Muscle of leg (tissue), 11 donors: ENCODE measurements around the gene COX7B. TPM values are rescaled to one million over a fixed set of nuclear protein-coding genes. Genes with fewer than 3 reads are reported as not detected.
"Not testable (repeated sequence)": the region's sequence is repeated elsewhere in the genome, so short reads cannot be mapped to it uniquely, and the experiment has no call there.

Source experiments
- DNase-seq: peaks from one replicate; pipeline ENCODE4 v3.0.0; 2013
- H3K27ac ChIP-seq: one replicate; pipeline ENCODE4 v1.5.1; 2013; ENCODE audit warnings: mild to moderate bottlenecking, low read length, control low read depth
- H3K27me3 ChIP-seq: one replicate; pipeline ENCODE4 v1.6.1; 2013; ENCODE audit warnings: low read length; ENCODE audit not compliant: control insufficient read depth, insufficient read depth
- H3K36me3 ChIP-seq: one replicate; pipeline ENCODE4 v1.6.1; 2013; ENCODE audit warnings: low read length; ENCODE audit not compliant: control insufficient read depth, insufficient read depth
- H3K4me1 ChIP-seq: one replicate; pipeline ENCODE4 v1.6.1; 2013; ENCODE audit warnings: low read length; ENCODE audit not compliant: control insufficient read depth, insufficient read depth
- H3K4me3 ChIP-seq: one replicate; pipeline ENCODE4 v1.5.1; 2013; ENCODE audit warnings: low read length, control low read depth
- H3K9me3 ChIP-seq: replicated peaks from 2 replicates; pipeline ENCODE4 v1.6.1; 2013; ENCODE audit warnings: low read depth, low read length; ENCODE audit not compliant: control insufficient read depth
- WGBS: methylation state at CpG from one replicate; pipeline ENCODE4 v1.1.5; 2013; ENCODE audit warnings: missing lambda C conversion rate; ENCODE audit not compliant: insufficient coverage; 5-methylcytosine and 5-hydroxymethylcytosine counted together
- polyA plus RNA-seq, 8 donors: library from polyadenylated mRNA; unstranded; fragments of 120-200 nt; gene quantifications; one replicate each; pipeline versions ENCODE4 v1.2.1 to v1.2.3, GENCODE V29; 2013; ENCODE audit warnings: inconsistent platforms in 1 of 8, low replicate concordance in 1 of 8; ENCODE audit not compliant: insufficient read length in 8 of 8, insufficient read depth in 1 of 8
- total RNA-seq: library from RNA; stranded (reverse); fragments of 120-200 nt; gene quantifications from one replicate; pipeline ENCODE4 v1.2.4, GENCODE V29; 2013

Gene COX7B
- total and polyA plus RNA-seq, 9 donors = 220 to 505 (median 264) TPM

DNA sequence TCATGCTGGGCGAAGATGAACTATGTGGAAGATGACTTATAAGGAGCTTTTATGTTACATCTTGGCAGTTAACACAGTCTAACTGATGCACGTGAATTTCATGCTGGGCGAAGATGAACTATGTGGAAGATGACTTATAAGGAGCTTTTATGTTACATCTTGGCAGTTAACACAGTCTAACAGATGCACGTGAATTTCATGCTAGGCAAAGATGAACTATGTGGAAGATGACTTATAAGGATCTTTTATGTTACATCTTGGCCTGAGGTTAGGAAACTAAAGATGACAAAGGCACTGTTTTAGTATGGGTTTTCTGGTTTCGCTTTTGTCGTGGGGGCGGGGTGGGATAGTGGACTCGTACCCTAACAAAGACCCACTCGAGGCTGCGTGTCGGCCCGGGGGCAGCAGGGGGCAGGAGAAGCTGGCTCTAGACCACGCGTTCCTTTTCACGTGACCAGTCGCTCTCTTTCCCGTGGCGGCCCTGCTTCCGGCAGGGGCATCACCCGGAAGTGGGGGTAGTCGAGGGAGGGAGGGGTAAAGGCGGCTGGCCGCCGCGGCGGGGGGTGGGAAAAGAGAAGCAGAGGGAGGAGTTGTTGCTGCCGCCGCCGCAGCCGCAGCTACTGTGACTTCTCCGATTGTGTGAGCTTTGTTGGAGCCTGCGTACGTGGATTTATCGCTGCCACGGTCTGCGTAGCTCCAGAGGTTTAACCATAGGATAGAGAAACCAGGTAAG, 11.0 kb downstream of the COX7B start, which contains the start of gene ATP7A:
Gene ATP7A (plus strand): TSS at position 586 of the 733 bp plus-strand sequence. CDS start 60,949 bp downstream, outside the sequence.
- Histone ChIP-seq H3K27ac (peak within 1 kb of the TSS; percentile 88), H3K36me3 (no peaks in the 10 kb centered on the region), H3K4me1 (peaks cover 4% of the 10 kb centered on the region), H3K9me3 (no peaks in the 10 kb centered on the region), H3K4me3 (peak within 1 kb of the TSS; percentile 77), H3K27me3 (no peaks in the 10 kb centered on the region)
- DNase-seq = peak; percentile 94
- WGBS = 22% methylated on average over 25 of the region's 36 CpGs

- no peak for DNase-seq
- no peaks in the 10 kb centered on the region for H3K36me3 ChIP-seq
- H3K4me3 ChIP-seq = no peak overlapping the region
- no peaks in the 10 kb centered on the region for H3K27me3 ChIP-seq
- 75% methylated on average over 2 of the region's 2 CpGs for WGBS
- H3K27ac ChIP-seq = no peak overlapping the region
- no peaks in the 10 kb centered on the region for H3K9me3 ChIP-seq
- no peaks in the 10 kb centered on the region for H3K4me1 ChIP-seq
Measured at GRCh38 chrX:77917294-77917933, 18.1 kb downstream of the COX7B start.

DNA sequence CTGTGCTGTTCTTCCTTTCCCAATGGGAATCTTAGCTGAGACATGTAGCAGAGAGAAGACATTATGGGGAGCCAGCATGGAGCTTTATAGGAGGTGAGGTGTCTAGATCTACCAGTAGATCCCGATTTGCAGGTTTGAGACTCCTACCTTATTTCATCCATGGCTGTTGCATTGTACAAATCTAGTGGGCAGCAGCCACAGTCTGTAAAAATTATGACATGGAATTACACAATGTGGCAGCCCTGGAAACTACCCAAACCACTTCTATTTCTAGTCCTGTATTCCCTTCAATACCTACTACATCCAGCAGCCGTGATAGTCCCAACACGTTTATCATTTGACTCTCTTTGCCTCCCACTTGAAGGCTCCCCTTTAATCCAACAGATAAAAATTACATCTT, 19.3 kb downstream of the COX7B start:
- Histone ChIP-seq H3K27ac (no peak overlapping the region), H3K36me3 (no peaks in the 10 kb centered on the region), H3K4me1 (no peaks in the 10 kb centered on the region), H3K27me3 (no peaks in the 10 kb centered on the region), H3K9me3 (no peaks in the 10 kb centered on the region), H3K4me3 (no peak overlapping the region)
- no peak for DNase-seq
- WGBS = no CpG with 5 or more reads among the region's 3 CpGs

GRCh38 chrX:77919370-77919769, 20.1 kb downstream of the COX7B start:
- WGBS = 63% methylated on average over 3 of the region's 6 CpGs
- not testable (repeated sequence) for H3K9me3 ChIP-seq, H3K27ac ChIP-seq, H3K36me3 ChIP-seq, H3K4me3 ChIP-seq, DNase-seq, H3K4me1 ChIP-seq, H3K27me3 ChIP-seq

- no peak for DNase-seq
- H3K4me3 ChIP-seq = no peak overlapping the region
- H3K27me3 ChIP-seq = no peaks in the 10 kb centered on the region
- no peaks in the 10 kb centered on the region for H3K4me1 ChIP-seq
- no peak overlapping the region for H3K27ac ChIP-seq
- H3K9me3 ChIP-seq = no peaks in the 10 kb centered on the region
- H3K36me3 ChIP-seq = no peaks in the 10 kb centered on the region
Measured at GRCh38 chrX:77922787-77923186, 23.5 kb downstream of the COX7B start.

DNA sequence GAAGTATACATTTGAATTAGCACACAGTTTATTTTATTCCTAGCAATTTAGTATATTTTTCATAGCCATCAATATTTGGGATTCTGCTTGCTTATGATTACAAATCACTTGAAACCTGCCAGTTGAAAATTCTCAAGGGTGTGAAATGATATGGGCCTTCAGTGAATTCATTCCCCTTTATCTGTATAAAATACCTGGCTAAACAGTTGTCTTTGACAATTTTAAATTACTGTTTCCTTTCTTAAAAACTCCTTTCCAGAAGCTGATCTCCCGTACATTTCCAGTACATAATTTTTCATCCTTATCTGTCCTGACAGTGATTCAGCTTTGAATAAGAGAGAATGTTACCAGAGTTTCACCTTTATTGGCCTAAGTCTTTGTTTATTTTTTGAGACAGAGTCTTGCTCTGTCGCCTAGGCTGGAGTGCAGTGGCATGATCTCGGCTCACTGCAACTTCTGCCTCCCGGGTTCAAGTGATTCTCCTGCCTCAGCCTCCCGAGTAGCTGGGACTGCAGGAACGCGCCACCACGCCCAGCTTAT, 25.1 kb downstream of the COX7B start:
- Histone ChIP-seq H3K27ac (no peak overlapping the region), H3K4me3 (no peak overlapping the region), H3K9me3 (no peaks in the 10 kb centered on the region), H3K36me3 (no peaks in the 10 kb centered on the region), H3K4me1 (no peaks in the 10 kb centered on the region), H3K27me3 (no peaks in the 10 kb centered on the region)
- no CpG with 5 or more reads among the region's 8 CpGs for WGBS
- no peak for DNase-seq

DNA sequence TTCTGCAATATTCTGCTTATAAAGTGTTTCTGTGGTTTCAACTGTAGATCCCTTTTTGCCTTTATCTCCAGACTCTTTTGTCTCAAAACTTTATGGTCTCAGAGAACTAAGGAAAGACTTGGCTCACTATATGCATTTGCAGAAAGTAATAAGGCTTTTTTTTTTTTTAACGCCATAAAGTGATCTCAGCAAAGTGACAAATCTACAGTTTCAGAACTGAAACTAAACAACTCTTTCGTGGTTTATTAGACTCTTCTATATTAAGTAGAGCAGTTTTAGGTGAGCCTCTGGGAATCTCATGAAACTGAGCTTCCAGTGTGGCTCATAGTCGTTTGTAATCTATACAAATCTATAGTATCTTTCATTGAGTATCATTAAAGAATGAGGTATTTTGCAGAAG, 26.5 kb downstream of the COX7B start:
- DNase-seq = no peak
- WGBS = no CpG with 5 or more reads among the region's 3 CpGs
- H3K4me1 ChIP-seq = no peaks in the 10 kb centered on the region
- H3K9me3 ChIP-seq = no peaks in the 10 kb centered on the region
- H3K27ac ChIP-seq = no peak overlapping the region
- no peaks in the 10 kb centered on the region for H3K36me3 ChIP-seq
- no peaks in the 10 kb centered on the region for H3K27me3 ChIP-seq
- no peak overlapping the region for H3K4me3 ChIP-seq

GRCh38 chrX:77930581-77930980, 31.3 kb downstream of the COX7B start:
- Histone ChIP-seq H3K4me1 (no peaks in the 10 kb centered on the region), H3K4me3 (no peak overlapping the region), H3K27me3 (no peaks in the 10 kb centered on the region), H3K36me3 (no peaks in the 10 kb centered on the region), H3K27ac (no peak overlapping the region), H3K9me3 (no peaks in the 10 kb centered on the region)
- WGBS = no CpG with 5 or more reads among the region's 1 CpG
- DNase-seq = no peak

DNA sequence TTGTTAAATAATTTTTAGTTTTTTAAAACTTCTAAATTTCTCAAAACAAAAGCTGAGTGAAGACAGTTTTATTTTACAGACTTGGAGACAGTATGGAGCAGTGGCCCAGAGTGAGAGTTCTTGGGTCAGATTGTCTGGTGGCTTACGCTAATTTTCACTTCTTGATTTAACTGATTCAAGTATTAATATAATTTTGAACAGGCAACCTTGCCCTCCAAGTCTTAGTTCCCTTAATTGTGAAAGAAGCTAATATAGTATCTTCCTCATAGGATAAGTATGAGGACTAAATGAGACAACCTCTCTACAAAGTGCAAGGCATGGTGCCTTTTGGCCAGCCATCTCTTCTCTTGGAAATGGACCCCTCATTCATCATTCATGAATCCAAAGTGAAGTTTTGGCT, 36.6 kb downstream of the COX7B start:
- H3K36me3 ChIP-seq = no peaks in the 10 kb centered on the region
- no peak for DNase-seq
- no peak overlapping the region for H3K4me3 ChIP-seq
- WGBS = no CpG with 5 or more reads among the region's 1 CpG
- no peaks in the 10 kb centered on the region for H3K4me1 ChIP-seq
- H3K27ac ChIP-seq = no peak overlapping the region
- H3K27me3 ChIP-seq = no peaks in the 10 kb centered on the region
- H3K9me3 ChIP-seq = no peaks in the 10 kb centered on the region

GRCh38 chrX:77936299-77936698, 37.0 kb downstream of the COX7B start:
- H3K27me3 ChIP-seq = no peaks in the 10 kb centered on the region
- no peaks in the 10 kb centered on the region for H3K36me3 ChIP-seq
- H3K4me1 ChIP-seq = no peaks in the 10 kb centered on the region
- no peak for DNase-seq
- H3K4me3 ChIP-seq = no peak overlapping the region
- no peaks in the 10 kb centered on the region for H3K9me3 ChIP-seq
- no peak overlapping the region for H3K27ac ChIP-seq
